GM18507 (cell line): ENCODE measurements around the gene AMZ1.
A peak's percentile ranks its signal among the peaks of the same experiment; 100 is the strongest.

Source experiments
- DNase-seq: peaks from one replicate; pipeline ENCODE4 v3.0.0; 2011; ENCODE audit warnings: low read depth; ENCODE audit not compliant: insufficient read length; ENCODE audit errors: extremely low spot score
- FAIRE-seq: peaks from 2 replicates; lab custom pipeline; 2011; peaks lifted over from hg19 to GRCh38; lab: Jason Lieb, UNC

Gene AMZ1

GRCh38 chr7:2687881-2688318 lies at the start of gene AMZ1:
TSS of gene AMZ1 (plus strand) at chr7:2688202. CDS start at chr7:2700452, 12,250 bp downstream.
- FAIRE-seq: no peak
- DNase-seq: no peak

- no peak for FAIRE-seq
- DNase-seq: no peak
Measured at GRCh38 chr7:2638224-2638991, 49.6 kb upstream of the AMZ1 start.

- DNase-seq (no peak), FAIRE-seq (no peak)
Measured at GRCh38 chr7:2639181-2639681, 48.8 kb upstream of the AMZ1 start.

GRCh38 chr7:2639695-2640481 lies 48.1 kb upstream of the AMZ1 start:
- DNase-seq (no peak), FAIRE-seq (no peak)

- no peak for DNase-seq
- no peak for FAIRE-seq
Measured at GRCh38 chr7:2640482-2640830, 47.5 kb upstream of the AMZ1 start.

- DNase-seq (no peak), FAIRE-seq (no peak)
Measured at GRCh38 chr7:2640846-2641316, 47.1 kb upstream of the AMZ1 start.

- no peak for DNase-seq
- FAIRE-seq: peak; percentile 87
Measured at GRCh38 chr7:2641406-2642393, 46.3 kb upstream of the AMZ1 start.

GRCh38 chr7:2643386-2644219 lies 44.4 kb upstream of the AMZ1 start:
- DNase-seq (no peak), FAIRE-seq (no peak)

GRCh38 chr7:2644220-2644561 lies 43.8 kb upstream of the AMZ1 start:
- FAIRE-seq (no peak), DNase-seq (no peak)

- FAIRE-seq: no peak
- DNase-seq: no peak
Measured at GRCh38 chr7:2644562-2645273, 43.3 kb upstream of the AMZ1 start.

- DNase-seq: peak; percentile 52
- FAIRE-seq: peak; percentile 88
Measured at GRCh38 chr7:2645274-2645868, 42.6 kb upstream of the AMZ1 start.

- FAIRE-seq: no peak
Measured at GRCh38 chr7:2646336-2646679, 41.7 kb upstream of the AMZ1 start.

GRCh38 chr7:2646680-2647571 lies 41.1 kb upstream of the AMZ1 start:
- FAIRE-seq (no peak), DNase-seq (no peak)

More at GRCh38 chr7:2646336-2646679, 41.7 kb upstream of the AMZ1 start:
- DNase-seq: no peak

GRCh38 chr7:2647594-2648172 lies 40.3 kb upstream of the AMZ1 start:
- DNase-seq: no peak
- no peak for FAIRE-seq

- FAIRE-seq: no peak
- no peak for DNase-seq
Measured at GRCh38 chr7:2649139-2649838, 38.7 kb upstream of the AMZ1 start.

GRCh38 chr7:2649991-2650390 lies 38.0 kb upstream of the AMZ1 start:
- DNase-seq: no peak
- FAIRE-seq: no peak
